Panc1 (cell line): ENCODE results near the gene GABRR2. TPM values are rescaled to one million over a fixed set of nuclear protein-coding genes. Genes with fewer than 3 reads are reported as not detected.

Experiments used
- ATAC-seq: fragments of 200-7000 bp; cut with Tn5 transposase; 2 replicates; pipeline ENCODE4 v1.9.1; 2020; ENCODE audit warnings: mild to moderate bottlenecking, moderate library complexity
- BruUV-seq: library from RNA; stranded (reverse); fragments of 400-500 nt; replicated peaks from 2 replicates; lab custom pipeline; 2021; lab: Mats Ljungman, UMichigan
- CTCF ChIA-PET: fragments of 300-600 bp; sonication (Branson Sonifier 250); formaldehyde crosslinking; loops from one replicate; lab custom pipeline; 2022; ENCODE audit warnings: antibody characterized with exemption; lab: Charles Lee
- POLR2A ChIA-PET: fragments of 300-600 bp; sonication (Branson Sonifier 250); formaldehyde crosslinking; loops from one replicate; lab custom pipeline; 2022; ENCODE audit warnings: antibody characterized with exemption; lab: Charles Lee
- DNase-seq: peaks from one replicate; pipeline ENCODE4 v3.0.0-alpha.2; 2010; ENCODE audit warnings: low read depth, low spot score
- H3K27ac ChIP-seq: 2 replicates; pipeline ENCODE4 v1.5.1; 2011; ENCODE audit warnings: mild to moderate bottlenecking, low read length, inconsistent platforms
- H3K27me3 ChIP-seq: fragments of 200-500 bp; sonication (Bioruptor generic); 2 replicates; pipeline ENCODE4 v1.6.0; 2014; ENCODE audit warnings: low read length, inconsistent platforms; ENCODE audit not compliant: control insufficient read depth, insufficient read depth
- H3K36me3 ChIP-seq: fragments of 200-500 bp; sonication (Bioruptor generic); 2 replicates; pipeline ENCODE4 v1.5.1; 2014; ENCODE audit warnings: inconsistent platforms, mild to moderate bottlenecking, low read length, moderate library complexity; ENCODE audit not compliant: control insufficient read depth, insufficient read depth
- H3K4me1 ChIP-seq: 2 replicates; pipeline ENCODE4 v1.5.1; 2011; ENCODE audit warnings: inconsistent platforms, mild to moderate bottlenecking, low read length, moderate library complexity; ENCODE audit not compliant: control insufficient read depth, insufficient read depth
- H3K4me3 ChIP-seq, 2 experiments: 2 replicates each; pipeline ENCODE4 v1.5.1; 2011 to 2012; ENCODE audit warnings: low read depth in 2 of 2, low read length in 2 of 2, mild to moderate bottlenecking in 2 of 2, inconsistent platforms in 1 of 2, moderate library complexity in 1 of 2
- H3K9me3 ChIP-seq: fragments of 200-500 bp; sonication (Bioruptor generic); 2 replicates; pipeline ENCODE4 v1.5.1; 2014; ENCODE audit warnings: low read depth, mild to moderate bottlenecking, inconsistent platforms, low read length, moderate library complexity; ENCODE audit not compliant: control insufficient read depth, insufficient read depth
- CTCF ChIP-seq: fragments of 450-650 bp; IDR thresholded peaks from 2 replicates; pipeline ENCODE4 v1.5.1; 2017; ENCODE audit warnings: mild to moderate bottlenecking
- POLR2AphosphoS5 ChIP-seq: IDR thresholded peaks from 2 replicates; pipeline ENCODE4 v1.6.1; 2012; ENCODE audit warnings: mild to moderate bottlenecking, low read depth, low read length, moderate library complexity
- SIN3A ChIP-seq: IDR thresholded peaks from 2 replicates; pipeline ENCODE4 v1.6.1; 2012; ENCODE audit warnings: low read depth, mild to moderate bottlenecking, low read length, moderate library complexity, borderline replicate concordance; ENCODE audit not compliant: insufficient read depth
- TCF7L2 ChIP-seq: IDR thresholded peaks from 2 replicates; pipeline ENCODE4 v1.6.1; 2011; ENCODE audit warnings: mild to moderate bottlenecking, low read depth, low read length, inconsistent platforms
- in situ Hi-C: cut with HindIII; loops from 2 replicates; pipeline ENCODE4 v1.10.0; 2016; ENCODE audit warnings: low sequenced_read_pairs, low pct_unique_long_range_greater_than_20kb
- intact Hi-C: fragments of 100-400 bp; cut with micrococcal nuclease; formaldehyde crosslinking; loops from one replicate; pipeline ENCODE4 v1.10.0; 2022; ENCODE audit not compliant: unreplicated experiment
- total RNA-seq: library from RNA; stranded (reverse); gene quantifications from one replicate; pipeline ENCODE4 v1.2.1, GENCODE V29; 2021; ENCODE audit not compliant: unreplicated experiment
- TF ChIP-seq, protein P1 (sequence below), 2 experiments: IDR thresholded peaks; 2 replicates each; pipeline ENCODE4 v1.6.1; 2011 to 2012; ENCODE audit warnings: low read depth in 2 of 2, control low read depth in 1 of 2, low read length in 1 of 2, mild to moderate bottlenecking in 1 of 2, moderate library complexity in 1 of 2; ENCODE audit not compliant: insufficient read depth in 1 of 2

GABRR2 gene
- total RNA-seq, 1 experiment from 2014 or later = 0.18 TPM

GRCh38 chr6:89254569-89254968, 60.5 kb downstream of the GABRR2 start:
- CTCF ChIA-PET = no interaction called here

DNA sequence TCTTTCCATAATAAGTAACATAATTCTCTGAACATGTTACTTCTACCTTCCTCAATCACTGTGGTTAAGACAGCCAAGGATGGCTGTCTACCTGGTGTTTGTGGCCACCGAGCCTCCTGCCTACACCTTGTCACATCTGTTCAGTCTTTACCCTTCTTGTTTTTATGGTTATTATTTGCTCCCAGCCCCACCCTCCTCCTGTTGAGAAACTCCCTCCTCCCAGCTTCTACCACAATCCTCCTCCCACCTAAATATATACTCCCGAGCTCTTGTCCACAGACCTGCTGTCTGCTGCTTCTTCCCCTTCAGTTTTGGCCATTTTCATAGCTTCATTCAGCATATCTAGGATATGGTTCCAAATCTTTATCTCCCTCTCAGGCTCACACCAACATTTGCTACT, 62.2 kb downstream of the GABRR2 start:
- intact Hi-C loops = no loop called here
- no TSS peak for BruUV-seq
- CTCF ChIA-PET = interaction anchor here (0.6 kb wide), 1 partner anchor 61 kb away, joined by 4 read pairs; no protein-coding TSS in a partner anchor

More at GRCh38 chr6:89254569-89254968, 60.5 kb downstream of the GABRR2 start:
- Histone ChIP-seq H3K36me3 (no peaks in the 10 kb centered on the region), H3K4me3 (no peak overlapping the region), H3K27ac (no peak overlapping the region), H3K27me3 (no peaks in the 10 kb centered on the region), H3K4me1 (no peaks in the 10 kb centered on the region), H3K9me3 (no peaks in the 10 kb centered on the region)
- no peak for ATAC-seq
- no TSS peak for BruUV-seq
- intact Hi-C loops (no loop called here), in situ Hi-C loops (no loop called here)
- no peak for DNase-seq
- no peak for TF ChIP-seq TCF7L2
- TF ChIP-seq, protein P1, sequence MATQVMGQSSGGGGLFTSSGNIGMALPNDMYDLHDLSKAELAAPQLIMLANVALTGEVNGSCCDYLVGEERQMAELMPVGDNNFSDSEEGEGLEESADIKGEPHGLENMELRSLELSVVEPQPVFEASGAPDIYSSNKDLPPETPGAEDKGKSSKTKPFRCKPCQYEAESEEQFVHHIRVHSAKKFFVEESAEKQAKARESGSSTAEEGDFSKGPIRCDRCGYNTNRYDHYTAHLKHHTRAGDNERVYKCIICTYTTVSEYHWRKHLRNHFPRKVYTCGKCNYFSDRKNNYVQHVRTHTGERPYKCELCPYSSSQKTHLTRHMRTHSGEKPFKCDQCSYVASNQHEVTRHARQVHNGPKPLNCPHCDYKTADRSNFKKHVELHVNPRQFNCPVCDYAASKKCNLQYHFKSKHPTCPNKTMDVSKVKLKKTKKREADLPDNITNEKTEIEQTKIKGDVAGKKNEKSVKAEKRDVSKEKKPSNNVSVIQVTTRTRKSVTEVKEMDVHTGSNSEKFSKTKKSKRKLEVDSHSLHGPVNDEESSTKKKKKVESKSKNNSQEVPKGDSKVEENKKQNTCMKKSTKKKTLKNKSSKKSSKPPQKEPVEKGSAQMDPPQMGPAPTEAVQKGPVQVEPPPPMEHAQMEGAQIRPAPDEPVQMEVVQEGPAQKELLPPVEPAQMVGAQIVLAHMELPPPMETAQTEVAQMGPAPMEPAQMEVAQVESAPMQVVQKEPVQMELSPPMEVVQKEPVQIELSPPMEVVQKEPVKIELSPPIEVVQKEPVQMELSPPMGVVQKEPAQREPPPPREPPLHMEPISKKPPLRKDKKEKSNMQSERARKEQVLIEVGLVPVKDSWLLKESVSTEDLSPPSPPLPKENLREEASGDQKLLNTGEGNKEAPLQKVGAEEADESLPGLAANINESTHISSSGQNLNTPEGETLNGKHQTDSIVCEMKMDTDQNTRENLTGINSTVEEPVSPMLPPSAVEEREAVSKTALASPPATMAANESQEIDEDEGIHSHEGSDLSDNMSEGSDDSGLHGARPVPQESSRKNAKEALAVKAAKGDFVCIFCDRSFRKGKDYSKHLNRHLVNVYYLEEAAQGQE (IDR thresholded peaks at IDR 0.05; ENCODE audit: insufficient read depth in 1 of 2, low read depth in 2 of 2, low read length in 1 of 2) = no peak
- TF ChIP-seq POLR2AphosphoS5 = no peak
- no peak for TF ChIP-seq SIN3A
- no peak for TF ChIP-seq CTCF
- POLR2A ChIA-PET = no interaction called here

More for the DNA sequence above, 62.2 kb downstream of the GABRR2 start:
- Histone ChIP-seq H3K27ac (no peak overlapping the region), H3K9me3 (no peaks in the 10 kb centered on the region), H3K4me1 (no peaks in the 10 kb centered on the region), H3K27me3 (no peaks in the 10 kb centered on the region), H3K36me3 (no peaks in the 10 kb centered on the region), H3K4me3 (no peak overlapping the region)
- POLR2A ChIA-PET = no interaction called here
- in situ Hi-C loops = no loop called here
- TF ChIP-seq POLR2AphosphoS5 (no peak), SIN3A (no peak), CTCF (no peak), TCF7L2 (no peak)
- TF ChIP-seq, protein P1 (IDR thresholded peaks at IDR 0.05; ENCODE audit: insufficient read depth in 1 of 2, low read depth in 2 of 2, low read length in 1 of 2) = no peak
- DNase-seq (no peak), ATAC-seq (no peak)
